NB4 (cell line): Measurements from ENCODE around the gene NUDT2.

ENCODE experiments used
- DNase-seq: peaks from one replicate; pipeline ENCODE4 v3.0.0; 2010; ENCODE audit warnings: low read depth
- H3K4me3 ChIP-seq: one replicate; pipeline ENCODE4 v1.5.1; 2011; ENCODE audit warnings: mild to moderate bottlenecking, low read depth, low read length, moderate library complexity
- MAX ChIP-seq: IDR thresholded peaks from 2 replicates; pipeline ENCODE4 v1.6.1; 2011; ENCODE audit warnings: low read depth, low read length
- MYC ChIP-seq: IDR thresholded peaks from 2 replicates; pipeline ENCODE4 v1.6.1; 2011; ENCODE audit warnings: low read depth, low read length
- POLR2A ChIP-seq: IDR thresholded peaks from 2 replicates; pipeline ENCODE4 v1.6.1; 2011; ENCODE audit warnings: mild to moderate bottlenecking; ENCODE audit not compliant: insufficient read length; ENCODE audit errors: extremely low read depth
- TF ChIP-seq, protein P1 (sequence below): IDR thresholded peaks from one replicate; pipeline ENCODE4 v1.5.1; 2012; ENCODE audit warnings: low read depth, low read length

Gene NUDT2

DNA sequence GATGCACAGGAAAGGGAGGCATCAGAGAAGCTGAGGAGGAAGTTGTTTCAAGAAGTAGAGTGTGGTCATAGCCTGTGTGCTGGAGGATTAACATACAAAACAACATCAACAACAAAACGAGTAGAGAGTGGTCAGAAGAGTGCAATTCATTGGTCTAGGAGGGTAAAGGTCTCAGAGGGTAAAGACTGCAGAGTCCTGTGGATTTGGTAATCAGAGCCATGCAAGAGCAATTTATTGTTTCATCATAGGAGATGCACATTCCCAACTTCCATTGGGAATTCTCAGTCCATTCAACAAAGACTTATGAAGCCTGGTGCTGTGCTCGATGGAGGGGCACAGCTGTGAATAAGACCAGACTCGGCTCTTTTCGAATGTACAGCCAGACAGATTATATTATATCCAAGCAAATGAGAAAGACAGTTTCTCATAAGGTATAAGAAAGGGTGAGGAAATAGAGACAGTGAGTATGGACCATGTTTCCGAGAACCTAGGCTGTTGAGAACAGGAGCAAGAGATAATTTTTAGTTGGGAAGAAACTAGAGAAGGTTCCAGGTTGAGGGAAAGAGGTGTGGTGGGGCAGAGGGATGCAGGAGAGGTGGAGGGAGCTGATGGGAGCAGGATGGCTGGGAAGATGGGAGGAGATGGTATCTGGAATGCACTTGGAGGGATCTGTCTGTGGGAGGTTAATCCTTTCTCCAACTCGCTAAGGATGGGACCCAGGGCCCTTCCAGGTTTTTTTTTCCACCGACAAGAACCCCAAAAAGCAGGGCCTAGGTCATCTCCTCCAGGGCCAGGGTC, 55.2 kb downstream of the NUDT2 start:
- no peak overlapping the region for H3K4me3 ChIP-seq
- TF ChIP-seq POLR2A = no peak
- no peak for TF ChIP-seq MAX
- no peak for TF ChIP-seq MYC
- TF ChIP-seq, protein P1, sequence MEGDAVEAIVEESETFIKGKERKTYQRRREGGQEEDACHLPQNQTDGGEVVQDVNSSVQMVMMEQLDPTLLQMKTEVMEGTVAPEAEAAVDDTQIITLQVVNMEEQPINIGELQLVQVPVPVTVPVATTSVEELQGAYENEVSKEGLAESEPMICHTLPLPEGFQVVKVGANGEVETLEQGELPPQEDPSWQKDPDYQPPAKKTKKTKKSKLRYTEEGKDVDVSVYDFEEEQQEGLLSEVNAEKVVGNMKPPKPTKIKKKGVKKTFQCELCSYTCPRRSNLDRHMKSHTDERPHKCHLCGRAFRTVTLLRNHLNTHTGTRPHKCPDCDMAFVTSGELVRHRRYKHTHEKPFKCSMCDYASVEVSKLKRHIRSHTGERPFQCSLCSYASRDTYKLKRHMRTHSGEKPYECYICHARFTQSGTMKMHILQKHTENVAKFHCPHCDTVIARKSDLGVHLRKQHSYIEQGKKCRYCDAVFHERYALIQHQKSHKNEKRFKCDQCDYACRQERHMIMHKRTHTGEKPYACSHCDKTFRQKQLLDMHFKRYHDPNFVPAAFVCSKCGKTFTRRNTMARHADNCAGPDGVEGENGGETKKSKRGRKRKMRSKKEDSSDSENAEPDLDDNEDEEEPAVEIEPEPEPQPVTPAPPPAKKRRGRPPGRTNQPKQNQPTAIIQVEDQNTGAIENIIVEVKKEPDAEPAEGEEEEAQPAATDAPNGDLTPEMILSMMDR = no peak
- no peak for DNase-seq

DNA sequence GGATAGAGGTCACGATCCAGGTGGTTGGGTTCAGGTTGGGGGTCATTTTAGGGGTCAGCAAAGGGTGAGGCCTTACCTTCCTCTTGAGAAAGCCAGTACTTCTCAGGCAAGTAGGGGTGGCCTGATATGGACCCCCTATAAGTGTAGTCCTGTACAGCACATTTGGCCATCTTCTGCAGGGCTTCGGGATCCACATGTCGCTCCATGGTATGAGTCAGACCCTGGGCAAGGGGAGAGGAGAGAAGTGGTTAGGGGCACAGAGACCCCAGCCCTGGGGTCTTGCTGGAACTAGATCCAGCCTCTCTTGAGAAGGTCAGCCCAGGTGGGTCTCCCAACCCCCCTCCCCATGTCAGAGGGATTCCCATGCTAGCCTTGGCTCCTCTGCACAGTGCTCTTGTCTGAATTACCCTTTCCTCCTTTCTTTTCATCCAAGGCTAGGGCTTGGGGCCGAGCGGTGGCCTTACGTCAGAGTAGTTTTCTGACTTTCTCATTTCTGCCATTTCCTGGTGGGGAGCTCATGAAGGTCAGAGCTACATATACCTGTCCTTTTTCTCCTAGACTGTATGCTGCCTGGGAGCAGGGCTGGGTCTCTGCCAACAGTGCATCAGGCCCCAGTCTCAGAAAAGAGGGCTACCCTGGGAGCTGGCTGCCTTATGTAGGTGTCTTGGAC, 56.3 kb downstream of the NUDT2 start:
- TF ChIP-seq POLR2A (no peak), MYC (no peak), MAX (no peak)
- TF ChIP-seq, protein P1 = no peak
- H3K4me3 ChIP-seq = no peak overlapping the region
- DNase-seq = no peak

- no peak overlapping the region for H3K4me3 ChIP-seq
- DNase-seq = no peak
- TF ChIP-seq, protein P1 = no peak
- TF ChIP-seq MAX (no peak), POLR2A (no peak), MYC (no peak)
These were observed 57.3 kb downstream of the NUDT2 start for GRCh38 chr9:34386656-34387055.

DNA sequence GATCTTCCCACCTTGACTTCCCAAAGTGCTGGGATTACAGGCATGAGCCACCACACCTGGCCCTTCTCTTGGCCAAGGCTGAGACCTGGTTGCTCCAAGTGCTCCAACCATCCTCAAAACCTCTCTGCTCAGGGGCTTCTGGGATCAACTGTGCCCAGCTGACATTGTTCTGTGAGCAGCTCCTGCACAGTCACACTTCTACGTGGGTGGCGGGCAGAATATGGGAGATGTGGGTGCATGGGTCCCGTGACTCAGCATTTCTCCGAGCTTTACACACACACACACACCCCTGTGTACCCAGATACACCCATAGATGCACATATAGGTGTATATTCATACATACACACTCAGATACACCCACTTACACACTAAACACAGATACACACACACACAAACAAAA, 57.9 kb downstream of the NUDT2 start:
- no peak overlapping the region for H3K4me3 ChIP-seq
- DNase-seq = no peak
- TF ChIP-seq POLR2A = no peak
- TF ChIP-seq, protein P1 = no peak
- no peak for TF ChIP-seq MYC
- no peak for TF ChIP-seq MAX

DNA sequence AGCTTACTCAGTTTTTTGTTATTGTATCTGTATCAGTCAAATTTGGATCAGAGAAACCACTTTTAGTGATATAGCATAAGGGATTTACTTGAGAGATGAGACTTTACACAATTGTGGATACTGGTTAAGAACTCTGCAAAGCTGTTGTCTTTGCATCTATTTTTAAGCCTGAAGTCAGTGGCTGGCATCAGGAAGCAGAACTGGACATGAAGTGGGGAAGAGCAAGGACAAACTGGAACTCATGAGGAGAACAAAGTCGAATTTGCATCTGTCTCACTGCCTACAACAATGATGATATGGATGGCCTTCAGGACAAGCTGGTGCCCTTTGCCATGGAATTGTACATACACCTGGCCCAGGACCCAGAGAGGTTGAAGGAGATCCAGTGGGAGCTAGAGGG, 63.1 kb downstream of the NUDT2 start:
- TF ChIP-seq, protein P1 = no peak
- DNase-seq = no peak
- no peak overlapping the region for H3K4me3 ChIP-seq
